H1 (cell line): ENCODE measurements around the gene ZYX.

Source experiments
- CHD2 ChIP-seq: IDR thresholded peaks from 2 replicates; pipeline ENCODE4 v1.6.1; 2012; ENCODE audit warnings: low read length, improper control_type of control experiment
- CREB1 ChIP-seq: IDR thresholded peaks from 2 replicates; pipeline ENCODE4 v1.6.1; 2012; ENCODE audit warnings: inconsistent platforms
- EZH2 ChIP-seq: fragments of 200-600 bp; sonication (generic); IDR thresholded peaks from 2 replicates; pipeline ENCODE4 v1.7.1; 2012; ENCODE audit warnings: low read depth, mild to moderate bottlenecking, moderate library complexity, low read length, inconsistent platforms; ENCODE audit not compliant: severe bottlenecking
- FOSL1 ChIP-seq: IDR thresholded peaks from 2 replicates; pipeline ENCODE4 v1.6.1; 2011; ENCODE audit warnings: mild to moderate bottlenecking, low read depth, low read length, moderate library complexity; ENCODE audit not compliant: insufficient read depth
- POLR2AphosphoS5 ChIP-seq: IDR thresholded peaks from 2 replicates; pipeline ENCODE4 v1.6.1; 2011; ENCODE audit warnings: low read depth, low read length
- RAD21 ChIP-seq, 2 experiments: IDR thresholded peaks in 1 of 2; conservative IDR thresholded peaks in 1 of 2; 2 replicates each; pipeline ENCODE4 v1.6.1; 2011; ENCODE audit warnings: low read depth in 2 of 2, low read length in 2 of 2, improper control_type of control experiment in 1 of 2, inconsistent platforms in 1 of 2, mild to moderate bottlenecking in 1 of 2, moderate library complexity in 1 of 2
- SAP30 ChIP-seq: fragments of 300-600 bp; sonication (generic); IDR thresholded peaks from 2 replicates; pipeline ENCODE4 v1.7.1; 2012; ENCODE audit warnings: low read length, moderate library complexity, mild to moderate bottlenecking, inconsistent platforms; ENCODE audit not compliant: insufficient read depth, insufficient replicate concordance
- SIN3A ChIP-seq, 2 experiments: IDR thresholded peaks in 1 of 2; conservative IDR thresholded peaks in 1 of 2; 2 replicates each; pipeline ENCODE4 v1.6.1; 2011 to 2012; ENCODE audit warnings: low read length in 2 of 2, improper control_type of control experiment in 1 of 2, low read depth in 1 of 2, mild to moderate bottlenecking in 1 of 2
- TAF1 ChIP-seq: IDR thresholded peaks from 2 replicates; pipeline ENCODE4 v1.6.1; 2011; ENCODE audit warnings: mild to moderate bottlenecking, low read depth, low read length
- TCF12 ChIP-seq: IDR thresholded peaks from 2 replicates; pipeline ENCODE4 v1.6.1; 2011; ENCODE audit warnings: low read depth, mild to moderate bottlenecking, low read length
- TF ChIP-seq, protein P1 (sequence below), 3 experiments: IDR thresholded peaks; 1 replicate in 2 of 3; 2 replicates in 1 of 3; pipeline versions ENCODE4 v1.5.1 to v1.6.1; 2011; ENCODE audit warnings: low read length in 3 of 3, mild to moderate bottlenecking in 3 of 3, inconsistent platforms in 2 of 3, low read depth in 1 of 3, moderate library complexity in 1 of 3; ENCODE audit not compliant: insufficient read depth in 1 of 3; ENCODE audit errors: control extremely low read depth in 1 of 3

DNA sequence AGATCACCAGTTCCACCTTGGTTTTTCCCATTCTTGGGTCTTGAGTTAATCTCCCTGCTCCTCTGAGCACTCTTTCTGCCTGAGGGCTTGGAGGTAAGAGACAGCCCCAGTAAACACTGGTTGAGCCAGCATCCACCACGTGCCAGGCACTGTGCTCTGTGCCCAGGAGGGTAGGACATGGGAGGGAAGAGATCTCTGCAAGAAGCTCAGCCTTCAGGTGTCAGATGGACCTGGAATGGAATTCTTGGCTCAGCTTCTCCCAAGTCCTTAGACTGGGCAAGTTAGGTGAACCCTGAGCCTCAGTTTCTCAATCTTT is 2.5 kb downstream of the ZYX start:
- TF ChIP-seq EZH2 (no peak), TCF12 (no peak), CREB1 (no peak), SAP30 (no peak), TAF1 (no peak), CHD2 (no peak), RAD21 (IDR thresholded peaks at IDR 0.05 in 1 of 2, conservative IDR thresholded peaks at IDR 0.05 in 1 of 2; ENCODE audit: low read depth in 2 of 2, low read length in 2 of 2) (no peak), FOSL1 (no peak), POLR2AphosphoS5 (peak; percentile 49; the same call in 1 of the 2 replicates), SIN3A (conservative IDR thresholded peaks at IDR 0.05 in 1 of 2, IDR thresholded peaks at IDR 0.05 in 1 of 2; ENCODE audit: low read depth in 1 of 2, low read length in 2 of 2) (no peak)
- TF ChIP-seq, protein P1, sequence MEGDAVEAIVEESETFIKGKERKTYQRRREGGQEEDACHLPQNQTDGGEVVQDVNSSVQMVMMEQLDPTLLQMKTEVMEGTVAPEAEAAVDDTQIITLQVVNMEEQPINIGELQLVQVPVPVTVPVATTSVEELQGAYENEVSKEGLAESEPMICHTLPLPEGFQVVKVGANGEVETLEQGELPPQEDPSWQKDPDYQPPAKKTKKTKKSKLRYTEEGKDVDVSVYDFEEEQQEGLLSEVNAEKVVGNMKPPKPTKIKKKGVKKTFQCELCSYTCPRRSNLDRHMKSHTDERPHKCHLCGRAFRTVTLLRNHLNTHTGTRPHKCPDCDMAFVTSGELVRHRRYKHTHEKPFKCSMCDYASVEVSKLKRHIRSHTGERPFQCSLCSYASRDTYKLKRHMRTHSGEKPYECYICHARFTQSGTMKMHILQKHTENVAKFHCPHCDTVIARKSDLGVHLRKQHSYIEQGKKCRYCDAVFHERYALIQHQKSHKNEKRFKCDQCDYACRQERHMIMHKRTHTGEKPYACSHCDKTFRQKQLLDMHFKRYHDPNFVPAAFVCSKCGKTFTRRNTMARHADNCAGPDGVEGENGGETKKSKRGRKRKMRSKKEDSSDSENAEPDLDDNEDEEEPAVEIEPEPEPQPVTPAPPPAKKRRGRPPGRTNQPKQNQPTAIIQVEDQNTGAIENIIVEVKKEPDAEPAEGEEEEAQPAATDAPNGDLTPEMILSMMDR (IDR thresholded peaks at IDR 0.05; ENCODE audit: control extremely low read depth in 1 of 3, insufficient read depth in 1 of 3, low read depth in 1 of 3, low read length in 3 of 3), result no peak
